ENCODE results near the gene ARSB. TPM values are rescaled to one million over a fixed set of nuclear protein-coding genes. Genes with fewer than 3 reads are reported as not detected.

Gene ARSB
- total RNA-seq, 1 donor from 2014 or later: 30.2 TPM

- Histone ChIP-seq H3K9ac (ENCODE audit: low read length) (no peak overlapping the region), H3K27me3 (ENCODE audit: insufficient read depth, low read length) (no peaks in the 10 kb centered on the region), H3K9me3 (ENCODE audit: insufficient read depth, low read depth, low read length) (no peaks in the 10 kb centered on the region), H4K20me1 (ENCODE audit: insufficient read depth, low read length) (no peaks in the 10 kb centered on the region), H2AFZ (ENCODE audit: low read depth, low read length) (no peak overlapping the region), H3K36me3 (ENCODE audit: insufficient read depth, low read length) (no peaks in the 10 kb centered on the region), H3K4me2 (ENCODE audit: low read length) (no peak overlapping the region), H3K27ac (ENCODE audit: low read depth, low read length) (no peak overlapping the region), H3K4me3 (ENCODE audit: insufficient read depth, low read depth, low read length) (no peak overlapping the region), H3K79me2 (ENCODE audit: insufficient read depth, low read length) (no peaks in the 10 kb centered on the region), H3K4me1 (ENCODE audit: insufficient read depth, low read length) (peaks cover 3% of the 10 kb centered on the region)
- H3K4me1 Mint-ChIP-seq (ENCODE audit: low read depth, unreplicated experiment): no peaks in the 10 kb centered on the region
- no peak overlapping the region for H3K27ac Mint-ChIP-seq (ENCODE audit: unreplicated experiment)
- no peak for DNase-seq (ENCODE audit: low read depth)
- H3K4me3 Mint-ChIP-seq (ENCODE audit: unreplicated experiment): no peak overlapping the region
- TF ChIP-seq EZH2 (IDR thresholded peaks at IDR 0.05; ENCODE audit: insufficient read depth, low read length): no peak
- no peak for TF ChIP-seq CTCF (IDR thresholded peaks at IDR 0.05; ENCODE audit: insufficient read depth, low read depth, low read length)
- no peak for FAIRE-seq
- no peaks in the 10 kb centered on the region for H3K9me3 Mint-ChIP-seq (ENCODE audit: unreplicated experiment)
- no peaks in the 10 kb centered on the region for H3K36me3 Mint-ChIP-seq (ENCODE audit: low read depth, unreplicated experiment)
- H3K27me3 Mint-ChIP-seq (ENCODE audit: low read depth, unreplicated experiment): no peaks in the 10 kb centered on the region
These were observed 21.0 kb upstream of the ARSB start for GRCh38 chr5:79005936-79006631.

- no peak overlapping the region for H3K27ac Mint-ChIP-seq (ENCODE audit: unreplicated experiment)
- Histone ChIP-seq H3K4me3 (ENCODE audit: insufficient read depth, low read depth, low read length) (no peak overlapping the region), H3K9me3 (ENCODE audit: insufficient read depth, low read depth, low read length) (no peaks in the 10 kb centered on the region), H3K36me3 (ENCODE audit: insufficient read depth, low read length) (no peaks in the 10 kb centered on the region), H3K4me1 (ENCODE audit: insufficient read depth, low read length) (peaks cover 3% of the 10 kb centered on the region), H4K20me1 (ENCODE audit: insufficient read depth, low read length) (no peaks in the 10 kb centered on the region), H3K4me2 (ENCODE audit: low read length) (no peak overlapping the region), H3K79me2 (ENCODE audit: insufficient read depth, low read length) (no peaks in the 10 kb centered on the region), H3K27me3 (ENCODE audit: insufficient read depth, low read length) (no peaks in the 10 kb centered on the region), H2AFZ (ENCODE audit: low read depth, low read length) (no peak overlapping the region), H3K9ac (ENCODE audit: low read length) (no peak overlapping the region), H3K27ac (ENCODE audit: low read depth, low read length) (no peak overlapping the region)
- H3K36me3 Mint-ChIP-seq (ENCODE audit: low read depth, unreplicated experiment): no peaks in the 10 kb centered on the region
- no peak for FAIRE-seq
- no peaks in the 10 kb centered on the region for H3K9me3 Mint-ChIP-seq (ENCODE audit: unreplicated experiment)
- H3K4me1 Mint-ChIP-seq (ENCODE audit: low read depth, unreplicated experiment): no peaks in the 10 kb centered on the region
- TF ChIP-seq EZH2 (IDR thresholded peaks at IDR 0.05; ENCODE audit: insufficient read depth, low read length) (no peak), CTCF (IDR thresholded peaks at IDR 0.05; ENCODE audit: insufficient read depth, low read depth, low read length) (no peak)
- H3K27me3 Mint-ChIP-seq (ENCODE audit: low read depth, unreplicated experiment): no peaks in the 10 kb centered on the region
- DNase-seq (ENCODE audit: low read depth): no peak
- no peak overlapping the region for H3K4me3 Mint-ChIP-seq (ENCODE audit: unreplicated experiment)
These were observed 20.0 kb upstream of the ARSB start for GRCh38 chr5:79005151-79005550.

GRCh38 chr5:79002374-79002773 is 17.3 kb upstream of the ARSB start:
- H3K4me3 ChIP-seq (ENCODE audit: insufficient read depth, low read depth, low read length): no peak overlapping the region
- Mint-ChIP-seq H3K4me3 (ENCODE audit: unreplicated experiment) (no peak overlapping the region), H3K36me3 (ENCODE audit: low read depth, unreplicated experiment) (no peaks in the 10 kb centered on the region), H3K27ac (ENCODE audit: unreplicated experiment) (no peak overlapping the region), H3K9me3 (ENCODE audit: unreplicated experiment) (no peaks in the 10 kb centered on the region), H3K4me1 (ENCODE audit: low read depth, unreplicated experiment) (no peaks in the 10 kb centered on the region), H3K27me3 (ENCODE audit: low read depth, unreplicated experiment) (no peaks in the 10 kb centered on the region)
- no peak overlapping the region for H2AFZ ChIP-seq (ENCODE audit: low read depth, low read length)
- H3K9me3 ChIP-seq (ENCODE audit: insufficient read depth, low read depth, low read length): no peaks in the 10 kb centered on the region
- H3K27ac ChIP-seq (ENCODE audit: low read depth, low read length): no peak overlapping the region
- no peak overlapping the region for H3K9ac ChIP-seq (ENCODE audit: low read length)
- no peak overlapping the region for H3K4me2 ChIP-seq (ENCODE audit: low read length)
- TF ChIP-seq EZH2 (IDR thresholded peaks at IDR 0.05; ENCODE audit: insufficient read depth, low read length) (no peak), CTCF (IDR thresholded peaks at IDR 0.05; ENCODE audit: insufficient read depth, low read depth, low read length) (no peak)
- peaks cover 3% of the 10 kb centered on the region for H3K4me1 ChIP-seq (ENCODE audit: insufficient read depth, low read length)
- FAIRE-seq (no peak), DNase-seq (ENCODE audit: low read depth) (no peak)
- H3K79me2 ChIP-seq (ENCODE audit: insufficient read depth, low read length): no peaks in the 10 kb centered on the region
- H3K27me3 ChIP-seq (ENCODE audit: insufficient read depth, low read length): no peaks in the 10 kb centered on the region
- H4K20me1 ChIP-seq (ENCODE audit: insufficient read depth, low read length): no peaks in the 10 kb centered on the region
- no peaks in the 10 kb centered on the region for H3K36me3 ChIP-seq (ENCODE audit: insufficient read depth, low read length)

Data from astrocyte (in vitro differentiated cells and primary cell).